ENCODE results near the gene EYA2.

- no peak for TF ChIP-seq POLR2A (IDR thresholded peaks at IDR 0.05)
- no peak for TF ChIP-seq CTCF (IDR thresholded peaks at IDR 0.05)
- TF ChIP-seq POLR2AphosphoS5 (IDR thresholded peaks at IDR 0.05), result no peak
Observed at GRCh38 chr20:47154089-47154488, 259.4 kb downstream of the EYA2 start.

Data from prostate gland (tissue), 2 donors.